ENCODE measurements around the gene SCN9A. TPM values are rescaled to one million over a fixed set of nuclear protein-coding genes. Genes with fewer than 3 reads are reported as not detected.

Gene SCN9A
- total RNA-seq, 1 experiment from 2014 or later, result 1.3 TPM

DNA sequence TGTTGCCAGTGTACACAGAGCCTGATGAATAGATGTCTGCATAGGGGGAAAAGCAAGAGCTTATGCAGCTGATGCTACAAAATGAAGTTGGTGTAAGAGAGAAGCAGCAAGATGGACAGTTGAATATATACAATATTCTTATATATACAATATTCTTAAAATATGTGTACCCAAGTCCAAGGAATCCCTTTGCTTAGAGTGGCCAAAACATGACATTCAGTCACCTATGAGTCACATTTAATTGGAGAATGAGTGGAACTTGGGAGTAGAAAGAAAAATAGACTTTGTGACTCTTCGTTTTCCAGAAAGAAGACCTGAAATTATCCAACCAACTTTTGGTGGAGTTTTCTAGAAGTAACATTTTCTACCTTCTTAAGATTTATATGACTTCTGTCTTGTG is 81.8 kb downstream of the SCN9A start:
- WGBS (ENCODE audit: extremely low coverage, insufficient read length, low lambda C conversion rate), result no CpG with 5 or more reads among the region's 1 CpG
- Histone ChIP-seq H2BK5ac (ENCODE audit: insufficient read length, low read length) (no peak overlapping the region), H3K4me2 (ENCODE audit: insufficient read depth, insufficient read length, low read length) (no peak overlapping the region), H3K9ac (ENCODE audit: extremely low read depth, insufficient read length, low read length) (no peak overlapping the region), H2BK12ac (ENCODE audit: insufficient read length, low read depth, low read length) (no peak overlapping the region), H4K5ac (ENCODE audit: insufficient read length, low read depth, low read length) (no peak overlapping the region), H2AK5ac (ENCODE audit: insufficient read length, low read length) (no peak overlapping the region), H2BK20ac (ENCODE audit: low read depth, low read length, poor library complexity, severe bottlenecking) (no peak overlapping the region), H2BK120ac (ENCODE audit: low read depth, low read length, poor library complexity, severe bottlenecking) (no peak overlapping the region), H4K20me1 (ENCODE audit: control insufficient read depth, insufficient read depth, insufficient read length) (no peaks in the 10 kb centered on the region), H3K79me2 (ENCODE audit: insufficient read depth, low read length) (no peaks in the 10 kb centered on the region), H4K91ac (ENCODE audit: insufficient read length, low read depth, low read length) (no peak overlapping the region), H3K27me3 (ENCODE audit: insufficient read depth, low read length) (no peaks in the 10 kb centered on the region), H3K56ac (ENCODE audit: insufficient read length, low read depth, low read length) (no peak overlapping the region), H3K4me1 (ENCODE audit: insufficient read depth, low read length) (no peaks in the 10 kb centered on the region), H4K8ac (replicated peaks; ENCODE audit: insufficient read length, low read depth, low read length) (no peak overlapping the region), H3K14ac (ENCODE audit: insufficient read depth, low read length) (no peak overlapping the region), H3K4ac (ENCODE audit: low read depth, low read length) (no peak overlapping the region), H3T11ph (ENCODE audit: low read length) (no peak overlapping the region), H3K79me1 (ENCODE audit: insufficient read depth, low read depth, low read length, poor library complexity, severe bottlenecking) (no peaks in the 10 kb centered on the region), H3K23me2 (ENCODE audit: insufficient read length, low read depth, low read length, poor library complexity, severe bottlenecking) (no peaks in the 10 kb centered on the region), H2BK15ac (ENCODE audit: low read depth, low read length) (no peak overlapping the region), H2AFZ (ENCODE audit: low read length) (no peak overlapping the region), H3K9me3 (ENCODE audit: control insufficient read depth, low read depth, low read length) (no peaks in the 10 kb centered on the region), H3K23ac (ENCODE audit: insufficient read length, low read depth, low read length) (no peak overlapping the region), H3K18ac (ENCODE audit: insufficient read length, low read depth, low read length) (no peak overlapping the region), H3K27ac (ENCODE audit: insufficient read length, low read depth, low read length) (no peak overlapping the region)
- no peak overlapping the region for H3K27ac Mint-ChIP-seq
- H3K9me3 Mint-ChIP-seq, result peaks cover 4 to 8% of the 10 kb centered on the region in 2 experiments; a peak in 2 of 5 replicates
- peaks cover 6 to 8% of the 10 kb centered on the region in 2 experiments for H3K4me1 Mint-ChIP-seq
- peaks cover 2 to 10% (median 3%) of the 10 kb centered on the region in 3 experiments; a peak in 2 of 7 replicates for H3K36me3 Mint-ChIP-seq (ENCODE audit: insufficient read depth in 1 of 3, low read depth in 3 of 3)
- no peaks in the 10 kb centered on the region for H3K27me3 Mint-ChIP-seq (ENCODE audit: low read depth)
- TF ChIP-seq, protein P1, sequence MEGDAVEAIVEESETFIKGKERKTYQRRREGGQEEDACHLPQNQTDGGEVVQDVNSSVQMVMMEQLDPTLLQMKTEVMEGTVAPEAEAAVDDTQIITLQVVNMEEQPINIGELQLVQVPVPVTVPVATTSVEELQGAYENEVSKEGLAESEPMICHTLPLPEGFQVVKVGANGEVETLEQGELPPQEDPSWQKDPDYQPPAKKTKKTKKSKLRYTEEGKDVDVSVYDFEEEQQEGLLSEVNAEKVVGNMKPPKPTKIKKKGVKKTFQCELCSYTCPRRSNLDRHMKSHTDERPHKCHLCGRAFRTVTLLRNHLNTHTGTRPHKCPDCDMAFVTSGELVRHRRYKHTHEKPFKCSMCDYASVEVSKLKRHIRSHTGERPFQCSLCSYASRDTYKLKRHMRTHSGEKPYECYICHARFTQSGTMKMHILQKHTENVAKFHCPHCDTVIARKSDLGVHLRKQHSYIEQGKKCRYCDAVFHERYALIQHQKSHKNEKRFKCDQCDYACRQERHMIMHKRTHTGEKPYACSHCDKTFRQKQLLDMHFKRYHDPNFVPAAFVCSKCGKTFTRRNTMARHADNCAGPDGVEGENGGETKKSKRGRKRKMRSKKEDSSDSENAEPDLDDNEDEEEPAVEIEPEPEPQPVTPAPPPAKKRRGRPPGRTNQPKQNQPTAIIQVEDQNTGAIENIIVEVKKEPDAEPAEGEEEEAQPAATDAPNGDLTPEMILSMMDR (conservative IDR thresholded peaks at IDR 0.05), result no peak
- DNase-seq, result no peak
- no peak overlapping the region for H3K4me3 Mint-ChIP-seq

Data from H9 (cell line).